Superior temporal gyrus (tissue), 1 donor: Measurements from ENCODE around the gene ZNF280A.
"Not testable (repeated sequence)": the region's sequence is repeated elsewhere in the genome, so short reads cannot be mapped to it uniquely, and the experiment has no call there.

Experiments
- DNase-seq: peaks from one replicate; pipeline ENCODE4 v3.0.0-alpha.2; 2016; ENCODE audit errors: extremely low spot score

The ZNF280A gene

DNA sequence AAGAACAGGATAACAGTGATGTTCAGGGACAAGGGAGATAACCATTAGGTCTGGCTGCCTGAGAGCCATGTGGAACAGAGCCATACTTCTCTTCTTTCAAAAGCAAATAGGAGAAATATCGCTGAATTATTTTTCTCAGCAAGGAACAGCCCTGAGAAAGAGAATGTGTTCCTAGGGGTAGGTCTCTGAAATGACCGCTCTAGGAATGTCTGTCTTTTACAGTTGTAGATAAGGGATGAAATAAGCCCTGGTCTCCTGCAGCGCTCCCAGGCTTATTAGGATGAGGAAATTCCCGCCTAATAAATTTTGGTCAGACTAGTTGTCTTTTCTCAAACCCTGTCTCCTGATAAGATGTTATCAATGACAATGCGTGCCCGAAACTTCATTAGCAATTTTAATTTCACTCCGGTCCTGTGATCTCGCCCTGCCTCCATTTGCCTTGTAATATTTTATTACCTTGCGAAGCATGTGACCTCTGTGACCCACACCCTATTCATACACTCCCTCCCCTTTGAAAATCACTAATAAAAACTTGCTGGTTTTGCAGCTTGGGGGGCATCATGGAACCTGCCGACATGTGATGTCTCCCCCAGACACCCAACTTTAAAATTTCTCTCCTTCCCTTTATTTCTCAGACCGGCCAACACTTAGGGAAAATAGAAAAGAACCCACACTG lies 51.1 kb downstream of the ZNF280A start:
- DNase-seq: not testable (repeated sequence)

DNA sequence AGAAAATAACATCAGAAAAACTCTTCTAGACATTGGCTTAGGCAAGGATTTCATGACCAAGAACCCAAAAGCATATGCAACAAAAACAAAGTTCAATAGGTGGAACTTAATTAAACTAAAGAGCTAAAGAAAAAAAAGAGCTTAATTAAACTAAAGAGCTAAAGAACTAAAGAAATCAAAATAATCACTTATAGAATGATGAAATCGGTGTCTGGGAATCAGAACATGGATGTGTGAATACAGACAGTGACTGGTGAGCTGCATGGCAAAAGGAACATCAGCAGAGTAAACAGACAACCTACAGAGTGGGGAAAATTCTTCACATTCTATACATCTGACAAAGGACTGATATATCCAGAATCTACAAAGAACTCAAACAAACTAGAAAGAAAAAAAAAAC lies 53.0 kb downstream of the ZNF280A start:
- no peak for DNase-seq

DNA sequence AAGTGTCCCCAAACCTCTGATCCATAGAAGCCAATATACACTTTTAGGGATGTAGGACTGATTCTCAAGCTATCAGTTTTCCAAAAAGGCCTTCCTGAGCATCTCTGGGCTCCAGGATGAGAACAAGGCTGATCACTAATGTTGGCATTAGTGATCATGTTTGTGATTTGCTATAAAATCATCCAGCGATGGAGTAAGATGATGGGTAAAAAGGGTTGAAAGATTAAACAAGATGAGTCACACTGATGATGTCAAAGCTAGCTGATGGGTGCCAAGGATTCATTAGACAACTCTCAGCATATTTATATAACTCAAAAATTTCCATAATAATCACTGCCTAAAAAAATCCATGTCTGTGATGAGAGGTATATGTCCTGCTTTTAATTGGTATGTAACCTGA lies 54.3 kb downstream of the ZNF280A start:
- DNase-seq: no peak

DNA sequence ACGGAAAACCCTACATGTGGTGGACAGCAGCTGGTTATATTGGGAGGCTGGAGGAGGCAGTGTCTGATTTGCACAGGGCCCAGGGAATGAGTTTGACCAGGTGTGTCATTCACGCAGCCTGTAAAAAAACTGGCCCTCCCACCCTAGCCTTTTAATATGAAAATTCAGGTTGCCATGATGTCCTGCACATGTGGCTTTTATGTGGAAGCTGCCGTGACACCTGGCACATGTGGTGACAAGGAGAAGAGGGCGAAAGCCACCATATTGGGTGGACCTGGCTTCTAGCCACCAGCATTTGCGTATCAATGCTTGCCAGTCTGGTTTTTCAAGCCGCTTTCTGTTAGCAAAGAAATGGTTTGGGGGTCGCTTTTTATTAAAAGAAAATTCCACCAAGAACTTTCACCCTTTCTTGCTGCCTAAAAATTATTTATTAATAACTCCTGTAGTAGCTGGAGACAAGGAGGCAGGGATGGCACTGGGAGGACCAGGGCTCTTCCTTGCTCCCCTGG lies 54.9 kb downstream of the ZNF280A start:
- no peak for DNase-seq

DNA sequence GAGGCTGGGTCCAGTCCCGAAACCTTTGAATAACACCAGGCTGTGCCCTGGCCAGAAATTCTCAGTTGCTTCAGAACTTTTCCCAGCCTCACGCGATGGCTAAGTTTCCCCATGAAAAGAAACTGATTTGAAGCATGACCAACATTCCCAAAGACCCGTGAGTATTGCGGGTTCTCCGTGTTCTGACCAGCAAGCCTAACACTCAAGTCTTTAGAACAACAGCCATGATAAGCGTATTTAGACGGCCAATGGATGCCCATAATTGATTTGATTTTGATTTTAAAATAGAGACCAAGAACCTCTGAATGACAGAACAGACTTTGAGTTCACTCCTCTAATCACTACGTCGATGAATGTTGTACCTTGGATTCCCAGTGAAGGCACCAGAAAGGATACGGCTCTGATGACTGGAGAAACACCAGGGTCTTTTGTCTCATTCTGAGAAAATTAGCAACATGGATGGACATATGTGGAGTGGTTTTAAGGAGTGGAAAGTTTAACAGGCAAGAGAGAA lies 55.5 kb downstream of the ZNF280A start:
- no peak for DNase-seq

DNA sequence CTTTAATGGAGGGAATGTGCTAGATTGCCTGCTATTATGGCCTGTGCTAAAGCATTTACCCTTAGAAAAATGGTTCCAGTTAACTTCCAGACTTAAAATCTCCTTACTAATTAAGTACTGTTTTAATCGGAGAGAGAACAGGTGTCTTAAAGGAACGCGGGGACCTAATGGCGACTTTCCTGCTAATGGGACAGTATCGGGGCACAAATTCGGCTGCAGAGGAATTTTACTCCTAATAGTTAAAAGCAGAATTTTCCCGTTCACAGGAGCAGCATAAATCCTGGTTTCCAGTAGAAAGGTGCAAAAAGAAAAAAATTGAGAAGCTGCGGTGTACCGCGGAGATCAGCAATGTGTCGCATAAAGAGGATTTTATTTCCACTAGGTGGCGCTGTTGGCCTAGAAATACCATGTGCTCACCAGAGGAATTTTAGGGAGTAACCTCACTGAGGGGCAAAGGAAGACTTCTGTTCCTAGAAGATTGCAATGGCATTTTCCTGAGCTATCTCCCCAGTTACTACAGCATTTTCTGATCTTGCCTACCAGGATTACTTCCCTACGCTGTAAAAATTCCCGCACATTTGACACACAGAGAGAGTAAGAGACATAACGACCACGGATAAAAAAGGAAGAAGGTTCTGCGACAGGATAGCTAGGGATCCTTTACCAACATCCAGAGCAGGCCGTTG lies 56.1 kb downstream of the ZNF280A start:
- DNase-seq: peak; percentile 93
